AG04450 (cell line): ENCODE data around the gene KNSTRN. TPM values are rescaled to one million over a fixed set of nuclear protein-coding genes. Genes with fewer than 3 reads are reported as not detected.

Experiments
- CTCF ChIA-PET: fragments of 300-600, 350-600 bp; formaldehyde crosslinking; extraction: SDS; loops from one replicate; lab custom pipeline; 2022; ENCODE audit warnings: antibody characterized with exemption, inconsistent platforms; lab: Charles Lee
- POLR2A ChIA-PET: fragments of 350-600 bp; formaldehyde crosslinking; extraction: SDS; loops from one replicate; lab custom pipeline; 2021; ENCODE audit warnings: antibody characterized with exemption, inconsistent platforms; lab: Yijun Ruan, JAX
- DNase-seq: peaks from one replicate; pipeline ENCODE4 v3.0.0-alpha.2; 2011; ENCODE audit warnings: low read depth, low spot score
- H3K27ac ChIP-seq: one replicate; pipeline ENCODE4 v1.5.1; 2012; ENCODE audit warnings: low read depth, low read length, control low read depth
- H3K27me3 ChIP-seq: one replicate; pipeline ENCODE4 v1.6.0; 2012; ENCODE audit warnings: low read length; ENCODE audit not compliant: control insufficient read depth, insufficient read depth
- H3K4me3 ChIP-seq: 2 replicates; pipeline ENCODE4 v1.5.1; 2011; ENCODE audit warnings: mild to moderate bottlenecking, low read depth, low read length, control low read depth
- H3K9me3 ChIP-seq: 2 replicates; pipeline ENCODE4 v1.5.1; 2012; ENCODE audit warnings: low read length; ENCODE audit not compliant: control insufficient read depth, insufficient read depth
- polyA plus RNA-seq: library from polyadenylated mRNA; depleted of rRNA; stranded (reverse); fragments of >200 nt; gene quantifications from 2 replicates; pipeline ENCODE4 v1.2.3, GENCODE V29; 2011
- TF ChIP-seq, protein P1 (sequence below): IDR thresholded peaks from 2 replicates; pipeline ENCODE4 v1.5.1; 2011; ENCODE audit warnings: low read depth, low read length, control low read depth, inconsistent platforms

Gene KNSTRN
- polyA plus RNA-seq, 1 experiment = 18.2 TPM

DNA sequence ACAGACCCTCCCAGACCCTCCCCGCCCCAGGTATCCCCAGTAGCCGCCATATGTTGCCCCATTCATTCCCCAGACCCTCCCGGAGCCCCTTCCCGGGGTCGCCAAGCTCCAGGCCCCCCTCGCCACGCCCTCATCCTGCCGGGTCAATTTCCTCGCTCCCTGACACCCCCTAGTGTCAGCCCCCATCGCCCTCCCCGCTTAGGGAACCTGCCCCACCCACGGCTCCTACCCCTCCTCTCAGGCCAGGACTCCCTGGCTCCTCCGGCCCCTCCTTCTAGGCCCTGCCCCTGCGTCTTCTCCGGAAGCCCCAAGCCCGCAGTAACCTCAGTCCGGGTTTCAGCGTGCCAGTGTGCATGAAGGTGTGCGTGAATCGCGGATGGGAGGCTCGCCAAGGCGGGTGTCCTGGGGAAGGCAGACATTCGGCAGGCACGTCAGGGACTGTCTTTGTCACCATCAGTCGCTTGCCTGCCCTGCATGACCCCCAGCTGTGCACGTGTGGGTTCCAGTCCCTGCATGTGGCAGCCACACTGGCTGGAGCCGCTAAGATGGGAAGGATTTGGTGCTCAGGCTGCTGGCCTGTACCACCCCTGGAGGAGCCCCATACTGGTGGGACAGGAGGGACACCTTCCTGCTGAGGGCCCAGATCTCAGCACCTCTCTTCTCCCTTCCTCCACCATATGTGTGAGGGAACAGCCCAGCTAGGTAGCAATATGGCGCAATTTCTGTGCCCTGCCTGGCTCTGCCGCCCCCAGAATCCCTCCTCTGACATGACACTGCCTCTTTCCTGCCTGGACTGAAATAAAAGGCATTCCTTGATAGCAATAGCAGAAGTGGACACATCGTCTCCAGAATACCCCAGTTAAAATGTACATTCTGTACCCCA lies 23.8 kb upstream of the KNSTRN start:
- ChIA-PET POLR2A (no interaction called here), CTCF (interaction anchor here (0.9 to 1.8 kb wide), 2 partner anchors 13 to 14 kb away, joined by 5 to 12 read pairs; no protein-coding TSS in a partner anchor)
- Histone ChIP-seq H3K4me3 (peak overlapping the region; percentile 56), H3K27ac (no peak overlapping the region), H3K27me3 (peaks cover 36% of the 10 kb centered on the region), H3K9me3 (no peaks in the 10 kb centered on the region; the same call in 1 of the 2 replicates)
- DNase-seq = no peak
- TF ChIP-seq, protein P1, sequence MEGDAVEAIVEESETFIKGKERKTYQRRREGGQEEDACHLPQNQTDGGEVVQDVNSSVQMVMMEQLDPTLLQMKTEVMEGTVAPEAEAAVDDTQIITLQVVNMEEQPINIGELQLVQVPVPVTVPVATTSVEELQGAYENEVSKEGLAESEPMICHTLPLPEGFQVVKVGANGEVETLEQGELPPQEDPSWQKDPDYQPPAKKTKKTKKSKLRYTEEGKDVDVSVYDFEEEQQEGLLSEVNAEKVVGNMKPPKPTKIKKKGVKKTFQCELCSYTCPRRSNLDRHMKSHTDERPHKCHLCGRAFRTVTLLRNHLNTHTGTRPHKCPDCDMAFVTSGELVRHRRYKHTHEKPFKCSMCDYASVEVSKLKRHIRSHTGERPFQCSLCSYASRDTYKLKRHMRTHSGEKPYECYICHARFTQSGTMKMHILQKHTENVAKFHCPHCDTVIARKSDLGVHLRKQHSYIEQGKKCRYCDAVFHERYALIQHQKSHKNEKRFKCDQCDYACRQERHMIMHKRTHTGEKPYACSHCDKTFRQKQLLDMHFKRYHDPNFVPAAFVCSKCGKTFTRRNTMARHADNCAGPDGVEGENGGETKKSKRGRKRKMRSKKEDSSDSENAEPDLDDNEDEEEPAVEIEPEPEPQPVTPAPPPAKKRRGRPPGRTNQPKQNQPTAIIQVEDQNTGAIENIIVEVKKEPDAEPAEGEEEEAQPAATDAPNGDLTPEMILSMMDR = no peak

DNA sequence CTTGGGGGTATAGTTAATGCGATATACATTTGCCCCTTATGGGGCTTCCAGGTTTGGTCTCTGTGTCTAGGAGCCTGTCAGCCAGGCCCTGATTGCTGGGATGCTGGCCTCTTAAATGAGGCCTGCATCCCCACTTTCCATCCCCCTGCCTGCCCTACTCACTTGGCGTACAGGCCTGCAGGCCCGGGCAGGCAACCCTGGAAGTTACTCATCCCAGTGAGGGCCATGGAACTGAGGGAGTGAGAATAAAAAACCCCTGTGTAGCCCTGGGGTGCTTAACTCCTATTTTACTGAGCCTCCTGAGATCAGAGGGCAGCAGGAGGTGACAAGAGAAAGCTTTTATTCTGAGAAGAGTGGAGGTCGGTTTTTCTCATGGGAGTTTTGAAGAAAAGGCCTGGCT lies 22.5 kb upstream of the KNSTRN start:
- POLR2A ChIA-PET = no interaction called here
- Histone ChIP-seq H3K27me3 (peaks cover 44% of the 10 kb centered on the region), H3K4me3 (no peak overlapping the region), H3K27ac (no peak overlapping the region), H3K9me3 (no peaks in the 10 kb centered on the region; the same call in 1 of the 2 replicates)
- TF ChIP-seq, protein P1 = no peak
- CTCF ChIA-PET = no interaction called here
- DNase-seq = no peak

DNA sequence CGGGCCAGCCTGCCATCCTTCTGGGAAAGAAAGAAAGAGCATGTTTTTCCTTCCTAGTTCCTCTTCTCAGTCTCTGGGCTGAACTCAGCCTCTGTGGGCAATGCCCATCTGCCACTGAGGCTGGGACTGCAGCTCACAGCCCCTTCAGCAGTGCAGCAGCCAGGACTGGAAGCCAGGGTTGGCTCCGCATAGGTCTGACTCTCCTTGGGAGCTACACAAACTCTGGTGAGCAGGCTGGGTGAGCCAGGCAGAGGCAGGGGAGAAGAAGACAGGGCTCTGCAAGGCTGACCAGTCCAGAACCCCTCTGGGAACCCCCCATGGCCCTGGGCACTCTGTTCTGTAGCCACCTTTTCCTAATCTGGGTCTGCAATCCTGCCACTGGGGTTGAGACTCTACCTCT lies 20.9 kb upstream of the KNSTRN start:
- H3K9me3 ChIP-seq = no peaks in the 10 kb centered on the region; the same call in 1 of the 2 replicates
- peaks cover 55% of the 10 kb centered on the region for H3K27me3 ChIP-seq
- no peak overlapping the region for H3K4me3 ChIP-seq
- no peak for DNase-seq
- TF ChIP-seq, protein P1 = no peak
- CTCF ChIA-PET = no interaction called here
- H3K27ac ChIP-seq = no peak overlapping the region
- POLR2A ChIA-PET = no interaction called here

DNA sequence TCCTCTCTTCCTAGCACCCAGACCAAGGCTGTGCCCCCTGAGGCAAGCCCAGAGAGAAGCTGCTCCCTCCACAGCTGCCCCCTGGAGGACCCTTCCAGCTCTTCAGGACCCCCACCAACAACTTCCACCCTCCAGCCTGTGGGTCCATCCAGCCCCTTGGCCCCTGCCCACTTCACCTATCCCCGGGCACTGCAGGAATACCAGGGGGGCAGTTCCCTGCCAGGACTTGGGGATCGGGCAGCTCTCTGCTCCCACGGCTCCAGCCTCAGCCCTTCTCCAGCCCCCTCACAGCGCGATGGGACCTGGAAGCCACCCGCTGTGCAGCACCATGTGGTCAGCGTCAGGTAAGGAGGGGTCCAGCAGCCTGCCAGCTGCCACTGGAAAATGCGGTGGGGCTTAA lies 18.9 kb upstream of the KNSTRN start:
- CTCF ChIA-PET = no interaction called here

DNA sequence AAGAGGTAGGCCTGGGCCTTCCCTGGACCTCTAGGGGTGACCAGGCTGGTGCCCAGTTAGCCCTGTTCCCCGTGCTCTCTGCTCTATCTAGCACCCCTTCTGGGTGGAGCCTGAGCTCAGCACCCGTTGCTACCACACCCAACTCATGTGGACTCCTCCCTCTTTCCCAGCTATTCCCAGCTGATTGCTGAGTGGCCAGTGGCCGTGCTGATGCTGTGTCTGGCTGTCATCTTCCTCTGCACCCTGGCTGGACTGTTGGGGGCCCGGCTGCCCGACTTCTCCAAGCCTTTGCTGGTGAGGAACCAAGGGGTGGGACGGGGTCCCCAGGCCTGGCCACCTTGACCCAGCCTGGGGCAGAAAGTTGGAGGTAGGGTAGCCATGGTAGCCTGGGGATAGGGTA lies 18.3 kb upstream of the KNSTRN start:
- peaks cover 51% of the 10 kb centered on the region for H3K27me3 ChIP-seq
- DNase-seq = no peak
- ChIA-PET CTCF (no interaction called here), POLR2A (no interaction called here)
- H3K9me3 ChIP-seq = no peaks in the 10 kb centered on the region; the same call in 1 of the 2 replicates
- no peak overlapping the region for H3K27ac ChIP-seq
- no peak overlapping the region for H3K4me3 ChIP-seq
- TF ChIP-seq, protein P1 = no peak

More for the DNA sequence above, 18.9 kb upstream of the KNSTRN start:
- H3K4me3 ChIP-seq = no peak overlapping the region
- no peaks in the 10 kb centered on the region; the same call in 1 of the 2 replicates for H3K9me3 ChIP-seq
- DNase-seq = no peak
- POLR2A ChIA-PET = no interaction called here
- H3K27me3 ChIP-seq = peaks cover 57% of the 10 kb centered on the region
- H3K27ac ChIP-seq = no peak overlapping the region
- TF ChIP-seq, protein P1 = no peak
